SK-N-MC (cell line): ENCODE results near the gene KPNA1.

ENCODE experiments used
- EZH2 ChIP-seq: fragments of 200-600 bp; sonication (generic); IDR thresholded peaks from one replicate; pipeline ENCODE4 v1.6.1; 2017; ENCODE audit warnings: antibody characterized with exemption
- POLR2AphosphoS5 ChIP-seq: IDR thresholded peaks from 2 replicates; pipeline ENCODE4 v1.6.1; 2012; ENCODE audit warnings: mild to moderate bottlenecking, low read depth, low read length, borderline replicate concordance

- TF ChIP-seq EZH2 (no peak), POLR2AphosphoS5 (no peak)
These were observed 45.7 kb downstream of the KPNA1 start for GRCh38 chr3:122468896-122469533.
